ENCODE measurements around the gene SCCPDH. TPM values are rescaled to one million over a fixed set of nuclear protein-coding genes. Genes with fewer than 3 reads are reported as not detected.

The SCCPDH gene
- polyA plus RNA-seq, 1 of the 3 experiments (the other 2 are of a cell fraction) = 32.2 TPM

DNA sequence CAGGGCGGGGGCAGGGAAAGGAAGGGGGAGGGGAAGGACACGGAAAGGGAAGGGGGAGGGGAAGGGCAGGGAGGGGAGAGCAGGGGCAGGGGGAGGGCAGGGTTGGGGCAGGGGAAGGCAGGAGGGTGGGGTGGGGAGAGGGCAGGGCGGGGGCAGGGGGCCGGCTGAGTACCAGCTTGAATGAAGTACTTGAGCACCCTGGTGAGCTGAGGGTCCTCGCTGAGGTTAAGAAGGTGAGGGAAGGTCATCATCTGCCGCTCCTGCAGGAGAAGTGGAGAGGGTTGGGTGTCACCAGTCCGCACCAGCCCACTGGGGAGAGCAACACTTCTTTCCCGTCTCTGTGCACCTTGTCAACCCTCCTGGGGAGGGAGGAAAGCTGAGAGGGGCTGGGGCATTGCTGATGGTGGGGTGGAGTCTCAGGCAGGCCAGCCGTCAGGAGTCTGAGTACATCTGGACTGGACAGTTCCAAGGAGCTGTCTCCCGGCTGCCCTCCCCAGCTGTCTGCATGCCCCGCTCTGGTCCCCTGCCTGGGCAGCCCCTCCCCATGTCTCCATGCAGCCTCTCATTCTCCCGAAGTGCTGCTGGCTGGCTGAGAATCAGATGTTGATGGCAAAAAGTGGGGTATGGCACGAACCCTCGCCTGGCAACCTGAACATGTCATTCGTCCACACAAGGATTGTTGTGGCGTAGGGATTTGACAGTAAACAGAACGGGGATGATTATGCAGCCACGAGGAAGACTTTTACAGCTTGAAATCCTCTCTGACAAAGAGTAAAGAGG, 70.0 kb downstream of the SCCPDH start (continued):
- TF ChIP-seq, protein P1, sequence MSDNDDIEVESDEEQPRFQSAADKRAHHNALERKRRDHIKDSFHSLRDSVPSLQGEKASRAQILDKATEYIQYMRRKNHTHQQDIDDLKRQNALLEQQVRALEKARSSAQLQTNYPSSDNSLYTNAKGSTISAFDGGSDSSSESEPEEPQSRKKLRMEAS (IDR thresholded peaks at IDR 0.05; ENCODE audit: low read depth) = no peak

DNA sequence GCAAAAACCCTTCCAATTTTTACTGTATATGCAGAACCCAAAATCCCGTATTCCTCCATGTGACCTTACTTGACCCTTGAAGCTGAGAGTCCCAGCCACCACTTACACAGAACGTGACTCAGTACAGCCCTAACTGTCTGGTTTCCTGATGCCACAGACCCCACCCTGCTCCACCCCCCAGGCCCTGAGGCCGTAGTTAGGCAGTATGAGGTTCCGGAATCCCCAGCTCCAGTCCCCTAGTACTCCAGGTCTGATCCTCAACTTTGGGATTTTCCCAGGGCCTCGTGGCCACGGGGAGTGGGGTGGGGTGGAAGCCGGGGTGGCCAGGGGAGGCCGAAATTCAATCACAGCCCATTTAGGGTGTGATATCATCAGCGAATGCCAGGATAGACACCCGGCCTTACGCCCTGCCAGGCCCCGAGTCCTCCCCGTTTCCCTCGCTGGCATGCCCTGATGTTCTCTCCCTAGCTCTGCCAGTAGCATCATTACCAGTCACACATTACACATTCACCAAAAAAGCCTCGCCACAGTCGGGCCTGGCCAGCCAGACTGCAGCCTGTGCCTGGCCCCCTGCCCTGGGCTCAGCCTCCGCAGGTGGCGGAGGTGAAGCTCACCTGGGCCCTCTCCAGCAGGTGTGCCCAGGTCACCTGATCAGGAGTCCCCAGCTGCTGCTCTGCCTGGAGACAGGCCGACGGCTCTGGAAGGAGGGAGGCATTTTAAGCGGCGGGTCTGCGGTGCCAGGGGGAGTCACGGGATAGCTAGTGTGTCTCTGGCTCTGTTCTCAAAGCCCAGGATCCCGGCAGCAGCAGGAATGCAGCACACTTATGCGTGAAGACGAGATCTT, 70.8 kb downstream of the SCCPDH start:
- Histone ChIP-seq H3K9ac (no peak overlapping the region), H3K27ac (ENCODE audit: low read depth in 2 of 2, low read length in 1 of 2) (no peak overlapping the region), H3K4me3 (ENCODE audit: low read depth in 2 of 2, low read length in 1 of 2) (no peak overlapping the region), H3K79me2 (ENCODE audit: insufficient read depth) (no peaks in the 10 kb centered on the region), H4K20me1 (ENCODE audit: insufficient read depth) (no peaks in the 10 kb centered on the region), H3F3A (replicated peaks; ENCODE audit: insufficient read depth) (no peaks in the 10 kb centered on the region), H3K9me2 (no peaks in the 10 kb centered on the region), H3K9me3 (no peaks in the 10 kb centered on the region), H3K4me2 (no peak overlapping the region), H3K27me3 (ENCODE audit: insufficient read depth) (no peaks in the 10 kb centered on the region), H3K36me3 (replicated peaks in 1 of 2; ENCODE audit: control insufficient read depth in 1 of 2, insufficient read depth in 2 of 2, low read length in 1 of 2) (no peaks in the 10 kb centered on the region), H3K4me1 (ENCODE audit: control insufficient read depth in 1 of 2, insufficient read depth in 2 of 2, low read depth in 1 of 2, low read length in 1 of 2) (peaks cover 0 to 5% of the 10 kb centered on the region in 2 experiments; a peak in 2 of 4 replicates), H2AFZ (ENCODE audit: low read depth) (no peak overlapping the region)
- WGBS (ENCODE audit: low lambda C conversion rate) = 66% methylated on average over 24 of the region's 27 CpGs
- CTCF ChIA-PET = interaction anchor here (0.6 kb wide), 1 partner anchor 166 kb away, joined by 3 read pairs; no protein-coding TSS in a partner anchor
- TF ChIP-seq EP300 (IDR thresholded peaks at IDR 0.05; ENCODE audit: borderline replicate concordance in 1 of 2, low read depth in 1 of 2, low read length in 1 of 2) = no peak
- TF ChIP-seq, protein P2, sequence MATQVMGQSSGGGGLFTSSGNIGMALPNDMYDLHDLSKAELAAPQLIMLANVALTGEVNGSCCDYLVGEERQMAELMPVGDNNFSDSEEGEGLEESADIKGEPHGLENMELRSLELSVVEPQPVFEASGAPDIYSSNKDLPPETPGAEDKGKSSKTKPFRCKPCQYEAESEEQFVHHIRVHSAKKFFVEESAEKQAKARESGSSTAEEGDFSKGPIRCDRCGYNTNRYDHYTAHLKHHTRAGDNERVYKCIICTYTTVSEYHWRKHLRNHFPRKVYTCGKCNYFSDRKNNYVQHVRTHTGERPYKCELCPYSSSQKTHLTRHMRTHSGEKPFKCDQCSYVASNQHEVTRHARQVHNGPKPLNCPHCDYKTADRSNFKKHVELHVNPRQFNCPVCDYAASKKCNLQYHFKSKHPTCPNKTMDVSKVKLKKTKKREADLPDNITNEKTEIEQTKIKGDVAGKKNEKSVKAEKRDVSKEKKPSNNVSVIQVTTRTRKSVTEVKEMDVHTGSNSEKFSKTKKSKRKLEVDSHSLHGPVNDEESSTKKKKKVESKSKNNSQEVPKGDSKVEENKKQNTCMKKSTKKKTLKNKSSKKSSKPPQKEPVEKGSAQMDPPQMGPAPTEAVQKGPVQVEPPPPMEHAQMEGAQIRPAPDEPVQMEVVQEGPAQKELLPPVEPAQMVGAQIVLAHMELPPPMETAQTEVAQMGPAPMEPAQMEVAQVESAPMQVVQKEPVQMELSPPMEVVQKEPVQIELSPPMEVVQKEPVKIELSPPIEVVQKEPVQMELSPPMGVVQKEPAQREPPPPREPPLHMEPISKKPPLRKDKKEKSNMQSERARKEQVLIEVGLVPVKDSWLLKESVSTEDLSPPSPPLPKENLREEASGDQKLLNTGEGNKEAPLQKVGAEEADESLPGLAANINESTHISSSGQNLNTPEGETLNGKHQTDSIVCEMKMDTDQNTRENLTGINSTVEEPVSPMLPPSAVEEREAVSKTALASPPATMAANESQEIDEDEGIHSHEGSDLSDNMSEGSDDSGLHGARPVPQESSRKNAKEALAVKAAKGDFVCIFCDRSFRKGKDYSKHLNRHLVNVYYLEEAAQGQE (IDR thresholded peaks at IDR 0.05; ENCODE audit: low read depth, low read length) = no peak
- TF ChIP-seq TEAD4 (IDR thresholded peaks at IDR 0.05; ENCODE audit: borderline replicate concordance, insufficient read depth) = no peak
- TF ChIP-seq POLR2AphosphoS5 (IDR thresholded peaks at IDR 0.05; ENCODE audit: low read depth, low read length) = no peak
- TF ChIP-seq GATA2 (CRISPR knock-in tag; IDR thresholded peaks at IDR 0.05) = no peak
- TF ChIP-seq RFX5 (IDR thresholded peaks at IDR 0.05; ENCODE audit: low read length) = no peak
- TF ChIP-seq MEF2A (IDR thresholded peaks at IDR 0.05; ENCODE audit: borderline replicate concordance, low read depth) = no peak
- no peak for TF ChIP-seq FOXM1 (IDR thresholded peaks at IDR 0.05; ENCODE audit: low read depth)
- TF ChIP-seq, protein P3, sequence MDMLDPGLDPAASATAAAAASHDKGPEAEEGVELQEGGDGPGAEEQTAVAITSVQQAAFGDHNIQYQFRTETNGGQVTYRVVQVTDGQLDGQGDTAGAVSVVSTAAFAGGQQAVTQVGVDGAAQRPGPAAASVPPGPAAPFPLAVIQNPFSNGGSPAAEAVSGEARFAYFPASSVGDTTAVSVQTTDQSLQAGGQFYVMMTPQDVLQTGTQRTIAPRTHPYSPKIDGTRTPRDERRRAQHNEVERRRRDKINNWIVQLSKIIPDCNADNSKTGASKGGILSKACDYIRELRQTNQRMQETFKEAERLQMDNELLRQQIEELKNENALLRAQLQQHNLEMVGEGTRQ (IDR thresholded peaks at IDR 0.05; ENCODE audit: borderline replicate concordance, low read depth, low read length) = no peak
- TF ChIP-seq CHD2 (IDR thresholded peaks at IDR 0.05; ENCODE audit: low read length, partially characterized antibody) = no peak
- TF ChIP-seq NFIC (IDR thresholded peaks at IDR 0.05; ENCODE audit: borderline replicate concordance) = no peak
- TF ChIP-seq, protein P4, sequence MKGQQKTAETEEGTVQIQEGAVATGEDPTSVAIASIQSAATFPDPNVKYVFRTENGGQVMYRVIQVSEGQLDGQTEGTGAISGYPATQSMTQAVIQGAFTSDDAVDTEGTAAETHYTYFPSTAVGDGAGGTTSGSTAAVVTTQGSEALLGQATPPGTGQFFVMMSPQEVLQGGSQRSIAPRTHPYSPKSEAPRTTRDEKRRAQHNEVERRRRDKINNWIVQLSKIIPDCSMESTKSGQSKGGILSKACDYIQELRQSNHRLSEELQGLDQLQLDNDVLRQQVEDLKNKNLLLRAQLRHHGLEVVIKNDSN (IDR thresholded peaks at IDR 0.05; ENCODE audit: borderline replicate concordance, low read depth) = no peak
- TF ChIP-seq EZH2phosphoT487 (IDR thresholded peaks at IDR 0.05; ENCODE audit: borderline replicate concordance, low read depth) = no peak
- no peak for TF ChIP-seq MXI1 (IDR thresholded peaks at IDR 0.05; ENCODE audit: low read depth, low read length)
- no peak for TF ChIP-seq TCF12 (IDR thresholded peaks at IDR 0.05)
- no peak for TF ChIP-seq RXRA (IDR thresholded peaks at IDR 0.05; ENCODE audit: borderline replicate concordance, low read depth)
- no peak for TF ChIP-seq TAF1 (IDR thresholded peaks at IDR 0.05; ENCODE audit: borderline replicate concordance, low read depth, low read length)
- no peak for TF ChIP-seq SIN3A (IDR thresholded peaks at IDR 0.05; ENCODE audit: borderline replicate concordance, low read depth, low read length)
- DNase-seq = peak; percentile 30
- POLR2A ChIA-PET = no interaction called here
